Fibroblast of lung (primary cell): ENCODE results near the gene MT1A. TPM values are rescaled to one million over a fixed set of nuclear protein-coding genes. Genes with fewer than 3 reads are reported as not detected.

Source experiments
- DNase-seq, 2 donors: peaks; one replicate each; pipeline versions ENCODE4 v3.0.0 to v3.0.0-alpha.2; 2010; ENCODE audit warnings: low read depth in 2 of 2
- H2AFZ ChIP-seq: 2 replicates; pipeline ENCODE4 v1.5.1; 2012; ENCODE audit warnings: low read length, control low read depth, inconsistent platforms
- H3K27ac ChIP-seq: 2 replicates; pipeline ENCODE4 v1.5.1; 2011; ENCODE audit warnings: low read length, control low read depth; ENCODE audit not compliant: insufficient read depth
- H3K27me3 ChIP-seq: 2 replicates; pipeline ENCODE4 v1.5.1; 2011; ENCODE audit warnings: mild to moderate bottlenecking, low read length; ENCODE audit not compliant: control insufficient read depth, insufficient read depth
- H3K36me3 ChIP-seq: 2 replicates; pipeline ENCODE4 v1.5.1; 2011; ENCODE audit warnings: low read length; ENCODE audit not compliant: control insufficient read depth, insufficient read depth
- H3K4me1 ChIP-seq: 2 replicates; pipeline ENCODE4 v1.5.1; 2011; ENCODE audit warnings: low read length; ENCODE audit not compliant: control insufficient read depth, insufficient read depth; ENCODE audit errors: extremely low read depth
- H3K4me2 ChIP-seq: 2 replicates; pipeline ENCODE4 v1.5.1; 2011; ENCODE audit warnings: low read length, control low read depth; ENCODE audit not compliant: insufficient read depth; ENCODE audit errors: extremely low read depth
- H3K4me3 ChIP-seq, 4 experiments: fragments of 200-600 bp in 1 of 4; sonication (generic) in 1 of 4; replicated peaks in 1 of 4; 2 replicates each; pipeline ENCODE4 v1.5.1; 2011 to 2016; ENCODE audit warnings: low read length in 4 of 4, low read depth in 3 of 4, mild to moderate bottlenecking in 3 of 4, control low read depth in 2 of 4, inconsistent platforms in 1 of 4, mixed read lengths in 1 of 4; ENCODE audit not compliant: insufficient read depth in 1 of 4; ENCODE audit errors: control extremely low read depth in 1 of 4
- H3K79me2 ChIP-seq: 2 replicates; pipeline ENCODE4 v1.5.1; 2012; ENCODE audit warnings: mild to moderate bottlenecking, low read length, inconsistent platforms; ENCODE audit not compliant: control insufficient read depth, insufficient read depth
- H3K9ac ChIP-seq: 2 replicates; pipeline ENCODE4 v1.5.1; 2011; ENCODE audit warnings: mild to moderate bottlenecking, low read length, control low read depth; ENCODE audit not compliant: insufficient read depth
- H3K9me3 ChIP-seq: 2 replicates; pipeline ENCODE4 v1.5.1; 2012; ENCODE audit warnings: low read depth, low read length; ENCODE audit not compliant: control insufficient read depth, insufficient read depth
- H4K20me1 ChIP-seq: 2 replicates; pipeline ENCODE4 v1.5.1; 2011; ENCODE audit warnings: low read length; ENCODE audit not compliant: control insufficient read depth, insufficient read depth; ENCODE audit errors: extremely low read depth
- CTCF ChIP-seq, 2 donors: IDR thresholded peaks in 1 of 2; conservative IDR thresholded peaks in 1 of 2; 1 replicate in 1 of 2; 2 replicates in 1 of 2; pipeline ENCODE4 v1.5.1; 2011 to 2012; ENCODE audit warnings: low read length in 2 of 2, control low read depth in 1 of 2, inconsistent platforms in 1 of 2, low read depth in 1 of 2, mild to moderate bottlenecking in 1 of 2
- EZH2 ChIP-seq: IDR thresholded peaks from 2 replicates; pipeline ENCODE4 v1.5.1; 2012; ENCODE audit warnings: low read length, control low read depth, mild to moderate bottlenecking; ENCODE audit errors: missing control alignments
- polyA plus RNA-seq, 2 donors: library from polyadenylated mRNA; depleted of rRNA in 1 of 2; stranded (reverse) in 1 of 2; unstranded in 1 of 2; fragments of >200 nt; gene quantifications; 2 replicates each; pipeline ENCODE4 v1.2.1, GENCODE V29; 2011 to 2012; ENCODE audit warnings: missing spikeins in 1 of 2
- total RNA-seq: library from RNA; depleted of rRNA; stranded (reverse); fragments of >200 nt; gene quantifications from 2 replicates; pipeline ENCODE4 v1.2.1, GENCODE V29; 2014

The MT1A gene
- total and polyA plus RNA-seq, 2 donors (not counting 1 experiment from before 2014, with no cell fraction given) = 2.9 to 5.3 TPM

GRCh38 chr16:56686758-56687157, 48.3 kb downstream of the MT1A start:
- Histone ChIP-seq H3K9ac (no peak overlapping the region), H3K4me2 (no peak overlapping the region), H4K20me1 (no peaks in the 10 kb centered on the region), H3K4me1 (peaks cover 4% of the 10 kb centered on the region), H3K27me3 (no peaks in the 10 kb centered on the region), H2AFZ (no peak overlapping the region), H3K4me3 (no peak overlapping the region), H3K79me2 (no peaks in the 10 kb centered on the region), H3K36me3 (no peaks in the 10 kb centered on the region), H3K9me3 (no peaks in the 10 kb centered on the region), H3K27ac (no peak overlapping the region)
- TF ChIP-seq EZH2 = no peak
- TF ChIP-seq CTCF (conservative IDR thresholded peaks at IDR 0.05 in 1 of 2, IDR thresholded peaks at IDR 0.05 in 1 of 2; ENCODE audit: low read depth in 1 of 2, low read length in 2 of 2) = no peak
- no peak for DNase-seq

DNA sequence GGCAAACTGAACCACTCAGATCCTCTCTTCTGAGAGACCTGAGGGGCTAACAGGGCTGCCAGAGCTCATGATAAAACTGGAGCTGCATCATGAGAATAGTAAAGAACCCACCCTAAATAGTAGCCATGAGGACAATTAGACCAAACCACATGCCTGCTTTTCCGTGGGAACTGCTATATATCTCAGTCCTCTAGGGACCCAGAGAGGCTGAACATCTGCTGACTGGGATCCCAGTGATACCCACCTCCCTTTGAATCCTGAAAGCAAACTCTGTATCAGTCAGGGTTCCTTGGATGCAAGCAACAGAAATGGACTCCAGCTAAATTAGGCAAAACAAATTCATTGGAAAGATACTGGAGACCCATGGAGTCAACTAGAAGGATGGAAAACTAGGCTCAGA, 50.3 kb downstream of the MT1A start:
- H3K4me2 ChIP-seq = no peak overlapping the region
- no peaks in the 10 kb centered on the region for H3K27me3 ChIP-seq
- no peak for DNase-seq
- no peaks in the 10 kb centered on the region for H3K36me3 ChIP-seq
- no peak overlapping the region for H3K27ac ChIP-seq
- no peaks in the 10 kb centered on the region for H3K79me2 ChIP-seq
- no peak overlapping the region for H2AFZ ChIP-seq
- H3K4me3 ChIP-seq = no peak overlapping the region
- TF ChIP-seq CTCF (conservative IDR thresholded peaks at IDR 0.05 in 1 of 2, IDR thresholded peaks at IDR 0.05 in 1 of 2; ENCODE audit: low read depth in 1 of 2, low read length in 2 of 2) (no peak), EZH2 (no peak)
- no peaks in the 10 kb centered on the region for H3K9me3 ChIP-seq
- no peak overlapping the region for H3K9ac ChIP-seq
- H3K4me1 ChIP-seq = no peaks in the 10 kb centered on the region
- H4K20me1 ChIP-seq = no peaks in the 10 kb centered on the region

GRCh38 chr16:56689171-56689570, 50.7 kb downstream of the MT1A start:
- no peaks in the 10 kb centered on the region for H3K9me3 ChIP-seq
- no peak overlapping the region for H3K9ac ChIP-seq
- no peaks in the 10 kb centered on the region for H3K36me3 ChIP-seq
- no peak for DNase-seq
- no peak overlapping the region for H3K4me3 ChIP-seq
- no peak overlapping the region for H2AFZ ChIP-seq
- H3K4me2 ChIP-seq = no peak overlapping the region
- no peaks in the 10 kb centered on the region for H3K27me3 ChIP-seq
- no peaks in the 10 kb centered on the region for H4K20me1 ChIP-seq
- TF ChIP-seq EZH2 (no peak), CTCF (conservative IDR thresholded peaks at IDR 0.05 in 1 of 2, IDR thresholded peaks at IDR 0.05 in 1 of 2; ENCODE audit: low read depth in 1 of 2, low read length in 2 of 2) (no peak)
- H3K27ac ChIP-seq = no peak overlapping the region
- H3K4me1 ChIP-seq = no peaks in the 10 kb centered on the region
- H3K79me2 ChIP-seq = no peaks in the 10 kb centered on the region

Other genes with a start within 250 kb of the MT1A start
- 350 and 413 TPM in 2 replicates for gene AMFR, start 213.1 kb upstream of the MT1A start, total RNA-seq
- gene AMFR, start 213.1 kb upstream of the MT1A start, polyA plus RNA-seq = 75.9 and 76.1 TPM in 2 replicates
- gene NUDT21, start 187.3 kb upstream of the MT1A start, total RNA-seq = 64.2 and 69.9 TPM in 2 replicates
- 132 and 136 TPM in 2 replicates for gene NUDT21, start 187.3 kb upstream of the MT1A start, polyA plus RNA-seq
- gene OGFOD1, start 187.1 kb upstream of the MT1A start, total RNA-seq = 54.7 and 55.0 TPM in 2 replicates
- 101 and 110 TPM in 2 replicates for gene OGFOD1, start 187.1 kb upstream of the MT1A start, polyA plus RNA-seq
- 76.3 and 84.9 TPM in 2 replicates for gene BBS2, start 118.6 kb upstream of the MT1A start, total RNA-seq
- gene BBS2, start 118.6 kb upstream of the MT1A start, polyA plus RNA-seq = 42.5 and 59.9 TPM in 2 replicates
- gene MT4, start 73.6 kb upstream of the MT1A start, total RNA-seq = not detected in 2 replicates
- gene MT4, start 73.6 kb upstream of the MT1A start, polyA plus RNA-seq = not detected in 2 replicates
- gene MT3, start 49.1 kb upstream of the MT1A start, total RNA-seq = not detected in 2 replicates
- gene MT3, start 49.1 kb upstream of the MT1A start, polyA plus RNA-seq = not detected in 2 replicates
- gene MT2A, start 30.1 kb upstream of the MT1A start, total RNA-seq = 76.5 and 113 TPM in 2 replicates
- 49.2 and 225 TPM in 2 replicates for gene MT2A, start 30.1 kb upstream of the MT1A start, polyA plus RNA-seq
- gene MT1E, start 12.9 kb upstream of the MT1A start, total RNA-seq = 251 and 390 TPM in 2 replicates
- gene MT1E, start 12.9 kb upstream of the MT1A start, polyA plus RNA-seq = 465 and 572 TPM in 2 replicates
- gene MT1M, start 6.0 kb upstream of the MT1A start, total RNA-seq = 18.5 and 58.8 TPM in 2 replicates
- 6.9 and 8.5 TPM in 2 replicates for gene MT1M, start 6.0 kb upstream of the MT1A start, polyA plus RNA-seq
- not detected in 2 replicates for gene MT1B, start 13.2 kb downstream of the MT1A start, total RNA-seq
- gene MT1B, start 13.2 kb downstream of the MT1A start, polyA plus RNA-seq = not detected in 2 replicates
- 0.26 and 2.1 TPM in 2 replicates for gene MT1F, start 19.3 kb downstream of the MT1A start, total RNA-seq
- 0.20 and 3.2 TPM in 2 replicates for gene MT1F, start 19.3 kb downstream of the MT1A start, polyA plus RNA-seq
- 11.6 and 16.4 TPM in 2 replicates for gene MT1G, start 29.4 kb downstream of the MT1A start, total RNA-seq
- 5.7 and 9.1 TPM in 2 replicates for gene MT1G, start 29.4 kb downstream of the MT1A start, polyA plus RNA-seq
- gene MT1H, start 31.1 kb downstream of the MT1A start, total RNA-seq = not detected in 2 replicates
- not detected in 2 replicates for gene MT1H, start 31.1 kb downstream of the MT1A start, polyA plus RNA-seq
- 86.8 and 137 TPM in 2 replicates for gene MT1X, start 43.8 kb downstream of the MT1A start, total RNA-seq
- gene MT1X, start 43.8 kb downstream of the MT1A start, polyA plus RNA-seq = 137 and 242 TPM in 2 replicates
- 36.7 and 42.9 TPM in 2 replicates for gene NUP93, start 91.5 kb downstream of the MT1A start, total RNA-seq
- 37.6 and 61.0 TPM in 2 replicates for gene NUP93, start 91.5 kb downstream of the MT1A start, polyA plus RNA-seq
- gene SLC12A3, start 226.5 kb downstream of the MT1A start, total RNA-seq = not detected in 2 replicates
- gene SLC12A3, start 226.5 kb downstream of the MT1A start, polyA plus RNA-seq = not detected in 2 replicates